T-helper 17 cell (primary cell): ENCODE results near the gene OBSL1. TPM values are rescaled to one million over a fixed set of nuclear protein-coding genes. Genes with fewer than 3 reads are reported as not detected.

Experiments
- ATAC-seq: fragments of 150-1000 bp; cut with Tn5 transposase; 2 replicates; pipeline ENCODE4 v1.10.0; 2021; ENCODE audit warnings: mild to moderate bottlenecking, moderate library complexity
- DNase-seq, 3 donors: peaks; one replicate each; pipeline versions ENCODE4 v3.0.0 to v3.0.0-alpha.2; 2020 to 2021
- H3K9me3 ChIP-seq: one replicate; pipeline ENCODE4 v1.7.0; 2013; ENCODE audit warnings: low read length, mild to moderate bottlenecking; ENCODE audit not compliant: control insufficient read depth, poor library complexity, severe bottlenecking
- H3K27ac Mint-ChIP-seq: one replicate; pipeline ENCODE4 v1.8.0; 2022; ENCODE audit warnings: mild to moderate bottlenecking, moderate library complexity, mixed read lengths
- H3K27me3 Mint-ChIP-seq: one replicate; pipeline ENCODE4 v1.8.0; 2022; ENCODE audit warnings: mixed read lengths
- H3K36me3 Mint-ChIP-seq: one replicate; pipeline ENCODE4 v1.8.0; 2022; ENCODE audit warnings: low read depth, mixed read lengths
- H3K4me1 Mint-ChIP-seq: one replicate; pipeline ENCODE4 v1.8.0; 2022; ENCODE audit warnings: mild to moderate bottlenecking, mixed read lengths
- H3K4me3 Mint-ChIP-seq: one replicate; pipeline ENCODE4 v1.8.0; 2022; ENCODE audit warnings: mild to moderate bottlenecking, moderate library complexity, mixed read lengths
- total RNA-seq, 4 donors: library from RNA in 2 of 4; stranded (reverse) in 2 of 4; gene quantifications; one replicate each; pipeline ENCODE4 v1.2.3 and lab custom pipeline; 2022 to 2026

OBSL1 gene
- total RNA-seq, 2 donors from 2014 or later, result 0.67 to 1.1 TPM

- H3K27ac Mint-ChIP-seq, result no peak overlapping the region
- H3K4me3 Mint-ChIP-seq, result no peak overlapping the region
- H3K36me3 Mint-ChIP-seq, result peaks cover 11% of the 10 kb centered on the region
- H3K9me3 ChIP-seq, result no peaks in the 10 kb centered on the region
- DNase-seq (no peak), ATAC-seq (no peak)
- H3K27me3 Mint-ChIP-seq, result peaks cover 57% of the 10 kb centered on the region
- peaks cover 9% of the 10 kb centered on the region for H3K4me1 Mint-ChIP-seq
Measured at GRCh38 chr2:219533930-219534661, 37.2 kb downstream of the OBSL1 start.

GRCh38 chr2:219532378-219532649, 39.0 kb downstream of the OBSL1 start:
- peaks cover 75% of the 10 kb centered on the region for H3K27me3 Mint-ChIP-seq
- H3K27ac Mint-ChIP-seq, result no peak overlapping the region
- H3K4me3 Mint-ChIP-seq, result no peak overlapping the region
- ATAC-seq (no peak), DNase-seq (no peak)
- no peaks in the 10 kb centered on the region for H3K9me3 ChIP-seq
- H3K4me1 Mint-ChIP-seq, result peaks cover 9% of the 10 kb centered on the region
- H3K36me3 Mint-ChIP-seq, result peaks cover 11% of the 10 kb centered on the region

GRCh38 chr2:219531639-219532377, 39.5 kb downstream of the OBSL1 start:
- ATAC-seq, result no peak
- no peak for DNase-seq
- H3K4me1 Mint-ChIP-seq, result peaks cover 9% of the 10 kb centered on the region
- H3K27ac Mint-ChIP-seq, result no peak overlapping the region
- H3K27me3 Mint-ChIP-seq, result peaks cover 80% of the 10 kb centered on the region
- peaks cover 11% of the 10 kb centered on the region for H3K36me3 Mint-ChIP-seq
- H3K9me3 ChIP-seq, result no peaks in the 10 kb centered on the region
- H3K4me3 Mint-ChIP-seq, result no peak overlapping the region

GRCh38 chr2:219530048-219530963, 41.0 kb downstream of the OBSL1 start:
- no peak overlapping the region for H3K4me3 Mint-ChIP-seq
- peak; percentile 72 to 84 (median 79) for DNase-seq
- H3K4me1 Mint-ChIP-seq, result peaks cover 10% of the 10 kb centered on the region
- peak; percentile 94 for ATAC-seq
- no peak overlapping the region for H3K27ac Mint-ChIP-seq
- peaks cover 15% of the 10 kb centered on the region for H3K36me3 Mint-ChIP-seq
- H3K9me3 ChIP-seq, result no peaks in the 10 kb centered on the region
- peaks cover 85% of the 10 kb centered on the region for H3K27me3 Mint-ChIP-seq

GRCh38 chr2:219527472-219527871, 43.9 kb downstream of the OBSL1 start:
- peaks cover 13% of the 10 kb centered on the region for H3K4me1 Mint-ChIP-seq
- no peak overlapping the region for H3K4me3 Mint-ChIP-seq
- DNase-seq (no peak), ATAC-seq (no peak)
- peaks cover 92% of the 10 kb centered on the region for H3K27me3 Mint-ChIP-seq
- no peaks in the 10 kb centered on the region for H3K9me3 ChIP-seq
- H3K36me3 Mint-ChIP-seq, result peaks cover 10% of the 10 kb centered on the region
- no peak overlapping the region for H3K27ac Mint-ChIP-seq

DNA sequence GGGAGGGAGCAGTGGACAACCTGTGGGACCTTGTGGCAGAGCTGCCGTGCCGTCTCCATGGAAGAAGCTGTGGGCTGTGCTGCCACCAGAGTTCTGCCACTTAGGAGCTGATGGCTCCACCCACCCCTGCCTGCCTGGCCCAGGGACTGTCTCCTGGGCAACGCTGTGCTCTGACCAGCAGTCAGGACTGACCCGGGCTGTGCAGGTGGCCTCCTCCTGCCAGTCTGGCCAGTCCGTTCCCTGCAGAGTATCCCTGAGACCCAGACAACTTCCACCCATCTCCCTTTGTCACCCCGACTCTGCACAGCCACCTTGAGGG, 44.3 kb downstream of the OBSL1 start:
- H3K27ac Mint-ChIP-seq, result no peak overlapping the region
- no peak overlapping the region for H3K4me3 Mint-ChIP-seq
- H3K9me3 ChIP-seq, result no peaks in the 10 kb centered on the region
- H3K4me1 Mint-ChIP-seq, result peaks cover 14% of the 10 kb centered on the region
- peaks cover 12% of the 10 kb centered on the region for H3K36me3 Mint-ChIP-seq
- DNase-seq (no peak), ATAC-seq (no peak)
- H3K27me3 Mint-ChIP-seq, result peaks cover 90% of the 10 kb centered on the region

GRCh38 chr2:219526320-219527075, 44.8 kb downstream of the OBSL1 start:
- peaks cover 16% of the 10 kb centered on the region for H3K36me3 Mint-ChIP-seq
- no peak overlapping the region for H3K4me3 Mint-ChIP-seq
- no peak for DNase-seq
- no peak for ATAC-seq
- peaks cover 92% of the 10 kb centered on the region for H3K27me3 Mint-ChIP-seq
- H3K9me3 ChIP-seq, result no peaks in the 10 kb centered on the region
- H3K27ac Mint-ChIP-seq, result no peak overlapping the region
- peaks cover 19% of the 10 kb centered on the region for H3K4me1 Mint-ChIP-seq

DNA sequence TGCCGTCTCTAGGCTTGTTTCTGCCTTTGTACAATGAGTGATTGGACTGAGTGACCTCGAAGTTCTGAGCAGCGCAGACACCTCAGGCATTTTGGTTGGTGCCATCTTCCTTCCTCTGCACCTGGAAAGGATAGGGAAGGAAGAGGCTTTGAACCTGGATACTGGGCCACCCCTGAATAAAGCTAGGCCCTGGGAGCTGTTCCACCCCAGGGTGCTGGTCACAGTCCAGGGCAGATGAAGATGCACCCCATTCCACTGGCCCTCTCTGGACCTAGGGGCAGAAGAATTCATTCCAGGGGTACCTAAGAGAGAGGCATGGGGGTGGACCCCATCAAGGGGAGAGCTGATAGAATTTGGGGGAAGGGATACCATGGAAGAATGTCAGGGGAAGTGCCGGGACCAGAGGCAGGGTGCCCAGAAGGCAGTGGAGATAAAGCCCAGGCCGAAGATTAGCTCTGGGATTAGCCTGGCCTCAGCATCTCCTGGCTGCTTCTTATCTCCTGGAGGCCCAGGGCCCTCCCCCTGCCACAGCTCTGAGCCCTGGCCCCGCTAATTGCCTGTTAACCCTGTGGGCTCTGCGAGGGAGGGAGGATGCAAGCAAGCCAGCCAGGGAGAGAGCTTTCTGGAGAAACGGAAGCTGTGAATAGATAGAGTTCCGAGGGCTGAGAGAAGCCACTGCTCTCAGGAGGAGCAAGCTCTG, 45.7 kb downstream of the OBSL1 start:
- peaks cover 16% of the 10 kb centered on the region for H3K36me3 Mint-ChIP-seq
- H3K4me3 Mint-ChIP-seq, result no peak overlapping the region
- DNase-seq, result no peak
- H3K9me3 ChIP-seq, result no peaks in the 10 kb centered on the region
- ATAC-seq, result no peak
- H3K27me3 Mint-ChIP-seq, result peaks cover 92% of the 10 kb centered on the region
- H3K4me1 Mint-ChIP-seq, result peaks cover 22% of the 10 kb centered on the region
- no peak overlapping the region for H3K27ac Mint-ChIP-seq

DNA sequence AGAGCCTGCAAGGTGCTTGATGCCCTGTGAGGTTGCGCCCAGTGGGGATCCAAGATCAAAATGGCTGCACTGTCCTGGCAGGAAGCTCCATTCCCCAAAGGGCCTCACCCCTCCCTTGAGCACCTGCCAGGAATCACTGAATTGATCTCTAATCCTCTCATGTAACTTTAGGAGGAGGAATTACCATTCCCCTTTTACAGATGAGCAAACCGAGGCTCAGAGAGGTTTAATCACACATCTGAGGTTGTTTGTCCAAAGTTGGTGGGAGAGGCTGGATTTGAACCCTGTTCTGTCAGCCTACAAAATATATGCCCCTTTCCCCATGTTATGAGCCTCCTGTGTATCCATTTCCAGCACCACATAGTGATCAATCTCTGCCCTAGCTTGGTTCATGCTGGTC, 46.5 kb downstream of the OBSL1 start:
- no peaks in the 10 kb centered on the region for H3K9me3 ChIP-seq
- Mint-ChIP-seq H3K27ac (no peak overlapping the region), H3K4me3 (no peak overlapping the region), H3K27me3 (peaks cover 92% of the 10 kb centered on the region), H3K36me3 (peaks cover 16% of the 10 kb centered on the region), H3K4me1 (peaks cover 17% of the 10 kb centered on the region)
- DNase-seq, result no peak
- no peak for ATAC-seq

DNA sequence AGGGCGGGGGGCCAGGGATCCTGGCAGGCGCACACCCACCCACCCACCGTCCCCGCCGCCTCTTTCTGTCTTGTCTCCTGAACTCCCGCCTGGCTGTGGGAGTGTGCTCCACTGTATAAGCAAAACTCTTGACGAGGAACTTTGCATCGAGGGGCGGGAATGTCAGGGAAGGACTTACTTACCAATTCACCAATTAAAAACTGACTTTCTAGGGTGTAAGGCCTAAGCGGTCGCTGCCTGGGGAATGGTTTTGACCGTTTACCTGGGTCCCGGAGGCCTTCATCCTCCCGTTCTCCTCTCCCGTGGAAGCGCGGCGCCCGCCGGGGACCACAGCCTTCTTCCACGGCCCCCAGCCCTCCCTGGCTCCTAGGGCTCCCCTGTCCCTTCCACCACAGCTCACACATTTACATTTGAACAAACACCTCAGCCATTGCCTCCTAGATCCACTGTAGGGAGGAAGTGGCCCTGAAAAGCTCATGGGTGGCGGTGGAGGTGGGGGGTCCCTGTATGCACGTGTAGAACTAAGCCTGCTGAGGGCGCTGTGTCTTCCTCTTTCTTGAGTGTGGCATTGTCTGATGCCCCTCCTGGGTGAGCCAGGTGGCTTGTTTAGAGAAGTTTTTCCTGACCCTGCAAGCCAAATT, 48.2 kb downstream of the OBSL1 start:
- no peak overlapping the region for H3K27ac Mint-ChIP-seq
- no peak for DNase-seq
- H3K4me3 Mint-ChIP-seq, result no peak overlapping the region
- ATAC-seq, result no peak
- H3K36me3 Mint-ChIP-seq, result peaks cover 17% of the 10 kb centered on the region
- peaks cover 92% of the 10 kb centered on the region for H3K27me3 Mint-ChIP-seq
- H3K4me1 Mint-ChIP-seq, result peaks cover 17% of the 10 kb centered on the region
- H3K9me3 ChIP-seq, result no peaks in the 10 kb centered on the region

- Mint-ChIP-seq H3K4me1 (peaks cover 21% of the 10 kb centered on the region), H3K36me3 (peaks cover 24% of the 10 kb centered on the region), H3K27me3 (peaks cover 92% of the 10 kb centered on the region), H3K27ac (no peak overlapping the region), H3K4me3 (peak overlapping the region; percentile 80)
- no peaks in the 10 kb centered on the region for H3K9me3 ChIP-seq
- no peak for DNase-seq
- no peak for ATAC-seq
Measured at GRCh38 chr2:219522111-219523030, 49.0 kb downstream of the OBSL1 start.
